Liver (tissue), 9 donors: ENCODE data around the gene GABARAP. TPM values are rescaled to one million over a fixed set of nuclear protein-coding genes. Genes with fewer than 3 reads are reported as not detected.
A peak's percentile ranks its signal among the peaks of the same experiment; 100 is the strongest.

Experiments used
- DNase-seq: peaks from one replicate; pipeline ENCODE4 v3.0.0-alpha.2; 2017; ENCODE audit warnings: low spot score
- H3K27ac ChIP-seq, 2 donors: one replicate each; pipeline ENCODE4 v1.7.0; 2013; ENCODE audit warnings: inconsistent platforms in 2 of 2, low read length in 2 of 2, control low read depth in 1 of 2, low read depth in 1 of 2, mild to moderate bottlenecking in 1 of 2
- H3K27me3 ChIP-seq, 4 donors: one replicate each; pipeline versions ENCODE4 v1.6.1 to v1.7.0; 2013; ENCODE audit warnings: low read length in 3 of 4, inconsistent platforms in 1 of 4, mild to moderate bottlenecking in 1 of 4, moderate library complexity in 1 of 4; ENCODE audit not compliant: control insufficient read depth in 4 of 4, insufficient read depth in 4 of 4
- H3K36me3 ChIP-seq, 4 donors: one replicate each; pipeline versions ENCODE4 v1.6.1 to v1.7.0; 2013; ENCODE audit warnings: low read length in 3 of 4, mild to moderate bottlenecking in 3 of 4, low read depth in 1 of 4, moderate library complexity in 1 of 4; ENCODE audit not compliant: control insufficient read depth in 4 of 4, insufficient read depth in 3 of 4
- H3K4me1 ChIP-seq, 4 donors: one replicate each; pipeline versions ENCODE4 v1.6.1 to v1.7.0; 2013; ENCODE audit warnings: low read length in 3 of 4, mild to moderate bottlenecking in 3 of 4, moderate library complexity in 1 of 4; ENCODE audit not compliant: control insufficient read depth in 4 of 4, insufficient read depth in 4 of 4
- H3K4me3 ChIP-seq, 3 donors: one replicate each; pipeline versions ENCODE4 v1.6.1 to v1.7.0; 2013; ENCODE audit warnings: low read length in 3 of 3, control low read depth in 1 of 3, low read depth in 1 of 3, mild to moderate bottlenecking in 1 of 3
- H3K9ac ChIP-seq, 2 donors: one replicate each; pipeline ENCODE4 v1.7.0; 2013; ENCODE audit warnings: low read length in 2 of 2, mild to moderate bottlenecking in 2 of 2, moderate library complexity in 2 of 2, control low read depth in 1 of 2, low read depth in 1 of 2
- H3K9me3 ChIP-seq, 4 donors: one replicate each; pipeline versions ENCODE4 v1.6.1 to v1.7.0; 2013; ENCODE audit warnings: low read length in 3 of 4; ENCODE audit not compliant: control insufficient read depth in 4 of 4
- EGR1 ChIP-seq, 2 donors: IDR thresholded peaks; 2 replicates each; pipeline ENCODE4 v1.6.1; 2016 to 2018; ENCODE audit warnings: antibody characterized with exemption in 2 of 2, low read depth in 2 of 2
- FOXA1 ChIP-seq: IDR thresholded peaks from 2 replicates; pipeline ENCODE4 v1.6.1; 2016; ENCODE audit warnings: antibody characterized with exemption
- FOXA2 ChIP-seq: IDR thresholded peaks from 2 replicates; pipeline ENCODE4 v1.6.1; 2016; ENCODE audit warnings: antibody characterized with exemption
- GABPA ChIP-seq, 2 donors: IDR thresholded peaks in 1 of 2; conservative IDR thresholded peaks in 1 of 2; 2 replicates each; pipeline ENCODE4 v1.6.1; 2016; ENCODE audit warnings: antibody characterized with exemption in 2 of 2, mild to moderate bottlenecking in 1 of 2, moderate library complexity in 1 of 2
- HNF4A ChIP-seq, 2 donors: conservative IDR thresholded peaks; 2 replicates each; pipeline ENCODE4 v1.6.1; 2016; ENCODE audit warnings: antibody characterized with exemption in 2 of 2, mild to moderate bottlenecking in 2 of 2
- HNF4G ChIP-seq: IDR thresholded peaks from 2 replicates; pipeline ENCODE4 v1.6.1; 2016; ENCODE audit warnings: antibody characterized with exemption
- JUND ChIP-seq, 2 donors: IDR thresholded peaks; 2 replicates each; pipeline ENCODE4 v1.6.1; 2016; ENCODE audit warnings: antibody characterized with exemption in 2 of 2
- NR2F2 ChIP-seq: IDR thresholded peaks from 2 replicates; pipeline ENCODE4 v1.6.1; 2016; ENCODE audit warnings: antibody characterized with exemption
- RAD21 ChIP-seq, 2 donors: IDR thresholded peaks; 2 replicates each; pipeline ENCODE4 v1.6.1; 2016; ENCODE audit warnings: antibody characterized with exemption in 2 of 2, mild to moderate bottlenecking in 2 of 2
- RXRA ChIP-seq, 2 donors: IDR thresholded peaks; 2 replicates each; pipeline ENCODE4 v1.6.1; 2017 to 2018; ENCODE audit warnings: antibody characterized with exemption in 2 of 2, mild to moderate bottlenecking in 1 of 2
- SP1 ChIP-seq: IDR thresholded peaks from 2 replicates; pipeline ENCODE4 v1.6.1; 2018; ENCODE audit warnings: antibody characterized with exemption, mild to moderate bottlenecking
- TAF1 ChIP-seq: conservative IDR thresholded peaks from 2 replicates; pipeline ENCODE4 v1.6.1; 2016; ENCODE audit warnings: antibody characterized with exemption, mild to moderate bottlenecking
- YY1 ChIP-seq: IDR thresholded peaks from 2 replicates; pipeline ENCODE4 v1.6.1; 2016; ENCODE audit warnings: antibody characterized with exemption, mild to moderate bottlenecking
- whole genome bisulfite sequencing: extraction: QIAGEN DNeasy Blood & Tissue Kit; methylation state at CpG from one replicate; pipeline ENCODE4 v1.1.7; 2013; 5-methylcytosine and 5-hydroxymethylcytosine counted together
- polyA plus RNA-seq, 2 donors: library from polyadenylated mRNA; stranded (reverse) in 1 of 2; unstranded in 1 of 2; fragments of 200-250 nt in 1 of 2; fragments of >200 nt in 1 of 2; fragmentation: Nextera tagmentation in 1 of 2; extraction: Ambion mirVana in 1 of 2; gene quantifications; one replicate each; pipeline versions ENCODE4 v1.2.1 to v1.2.3, GENCODE V29; 2013 to 2015
- total RNA-seq, 2 donors: library from RNA; depleted of rRNA; stranded (reverse); fragments of >200 nt; gene quantifications; one replicate each; pipeline ENCODE4 v1.2.3, GENCODE V29; 2014
- TF ChIP-seq, protein P1 (sequence below): fragments of 150-350 bp; IDR thresholded peaks from 2 replicates; pipeline ENCODE4 v1.5.1; 2017; ENCODE audit warnings: improper control_type of control experiment, low read depth, low read length; ENCODE audit not compliant: missing input control
- TF ChIP-seq, protein P2 (sequence below): IDR thresholded peaks from 2 replicates; pipeline ENCODE4 v1.6.1; 2016; ENCODE audit warnings: antibody characterized with exemption
- TF ChIP-seq, protein P3 (sequence below): IDR thresholded peaks from 2 replicates; pipeline ENCODE4 v1.6.1; 2016; ENCODE audit warnings: antibody characterized with exemption
- TF ChIP-seq, protein P4 (sequence below): IDR thresholded peaks from 2 replicates; pipeline ENCODE4 v1.6.1; 2016; ENCODE audit warnings: antibody characterized with exemption
- donor health status: healthy.
- donor health status: healthy.
- donor health status: healthy.
- donor health status: healthy.
- donor health status: healthy.

Gene GABARAP
- total and polyA plus RNA-seq, 4 donors = 74.4 to 489 (median 205) TPM

DNA sequence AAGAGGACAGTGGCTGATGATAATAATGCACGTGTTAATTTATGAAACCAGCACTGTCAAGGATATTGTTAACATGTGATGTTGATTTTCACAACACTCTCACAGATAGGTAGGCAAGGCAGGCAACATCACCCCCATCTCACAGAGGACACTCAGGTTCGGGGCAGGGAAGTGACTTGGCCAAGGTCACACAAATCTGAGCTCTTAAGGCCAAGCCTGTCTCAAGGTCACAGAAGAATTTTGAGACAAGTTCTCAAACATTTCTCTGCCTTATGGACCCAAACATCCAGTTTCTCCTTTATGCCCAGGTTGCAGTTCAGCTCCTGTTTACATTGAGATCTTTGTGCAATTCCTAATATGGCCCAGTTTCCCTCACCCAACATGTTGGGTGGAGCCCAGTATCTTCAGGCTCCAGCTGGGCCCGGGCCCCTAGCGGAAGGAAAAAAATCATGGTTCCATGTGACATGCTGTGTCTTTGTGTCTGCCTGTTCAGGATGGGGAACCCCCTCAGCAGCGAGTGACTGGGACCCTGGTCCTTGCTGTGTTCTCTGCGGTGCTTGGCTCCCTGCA is 40.6 kb upstream of the GABARAP start:
- H3K4me3 ChIP-seq = no peak overlapping the region
- H3K9ac ChIP-seq = no peak overlapping the region
- no peak overlapping the region for H3K27ac ChIP-seq
- H3K9me3 ChIP-seq = no peaks in the 10 kb centered on the region
- no peaks in the 10 kb centered on the region for H3K27me3 ChIP-seq
- H3K4me1 ChIP-seq = peaks cover 9 to 19% (median 13%) of the 10 kb centered on the region in 4 donors
- H3K36me3 ChIP-seq = no peaks in the 10 kb centered on the region
- TF ChIP-seq FOXA1 (no peak), SP1 (no peak), TAF1 (no peak), GABPA (IDR thresholded peaks at IDR 0.05 in 1 of 2, conservative IDR thresholded peaks at IDR 0.05 in 1 of 2) (no peak)
- TF ChIP-seq, protein P1, sequence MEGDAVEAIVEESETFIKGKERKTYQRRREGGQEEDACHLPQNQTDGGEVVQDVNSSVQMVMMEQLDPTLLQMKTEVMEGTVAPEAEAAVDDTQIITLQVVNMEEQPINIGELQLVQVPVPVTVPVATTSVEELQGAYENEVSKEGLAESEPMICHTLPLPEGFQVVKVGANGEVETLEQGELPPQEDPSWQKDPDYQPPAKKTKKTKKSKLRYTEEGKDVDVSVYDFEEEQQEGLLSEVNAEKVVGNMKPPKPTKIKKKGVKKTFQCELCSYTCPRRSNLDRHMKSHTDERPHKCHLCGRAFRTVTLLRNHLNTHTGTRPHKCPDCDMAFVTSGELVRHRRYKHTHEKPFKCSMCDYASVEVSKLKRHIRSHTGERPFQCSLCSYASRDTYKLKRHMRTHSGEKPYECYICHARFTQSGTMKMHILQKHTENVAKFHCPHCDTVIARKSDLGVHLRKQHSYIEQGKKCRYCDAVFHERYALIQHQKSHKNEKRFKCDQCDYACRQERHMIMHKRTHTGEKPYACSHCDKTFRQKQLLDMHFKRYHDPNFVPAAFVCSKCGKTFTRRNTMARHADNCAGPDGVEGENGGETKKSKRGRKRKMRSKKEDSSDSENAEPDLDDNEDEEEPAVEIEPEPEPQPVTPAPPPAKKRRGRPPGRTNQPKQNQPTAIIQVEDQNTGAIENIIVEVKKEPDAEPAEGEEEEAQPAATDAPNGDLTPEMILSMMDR = no peak
- DNase-seq = peak; percentile 81
- WGBS = 75% methylated on average over 6 of the region's 6 CpGs

DNA sequence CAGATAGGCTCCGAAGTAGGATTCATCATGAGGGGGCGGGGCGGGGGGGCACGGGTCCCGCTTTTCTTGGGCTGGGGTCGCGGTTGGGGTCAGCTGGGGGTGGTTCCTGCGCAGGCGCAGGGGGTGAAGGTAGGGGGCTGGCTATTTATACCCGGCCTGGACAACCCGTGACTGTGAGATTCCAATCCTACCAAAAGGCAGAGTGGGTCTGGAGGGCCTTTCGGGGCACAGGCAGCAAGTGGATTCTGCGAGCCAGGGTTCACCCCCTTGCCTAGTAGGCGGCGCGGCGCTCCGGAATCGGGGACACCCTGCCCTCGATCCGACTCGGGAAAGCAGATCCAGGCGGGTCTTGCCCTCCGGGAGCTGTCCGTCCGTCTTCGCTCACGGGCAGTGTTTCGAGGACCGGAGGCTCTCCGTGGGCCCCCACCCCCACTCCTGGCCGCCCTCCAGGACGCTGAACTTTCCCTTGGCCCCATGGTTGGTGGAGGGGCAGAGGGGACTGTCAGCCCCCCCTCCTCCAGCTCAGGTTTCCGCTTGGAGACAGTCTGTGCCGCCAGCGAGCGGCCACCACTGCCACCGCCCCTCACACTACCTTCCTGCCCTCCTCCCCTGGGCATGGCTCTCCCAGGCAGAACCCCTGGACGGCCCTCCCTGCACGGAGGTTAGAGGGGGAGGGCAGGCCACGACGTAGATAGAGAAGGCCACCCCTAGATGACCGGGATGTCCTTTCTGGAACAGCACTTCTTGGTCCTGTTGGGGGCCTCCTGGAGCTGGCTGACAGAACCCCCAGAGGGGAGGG is 39.9 kb upstream of the GABARAP start:
- H3K36me3 ChIP-seq = no peaks in the 10 kb centered on the region
- peaks cover 9 to 19% (median 13%) of the 10 kb centered on the region in 4 donors for H3K4me1 ChIP-seq
- no peaks in the 10 kb centered on the region for H3K9me3 ChIP-seq
- no peaks in the 10 kb centered on the region for H3K27me3 ChIP-seq
- WGBS = 20% methylated on average over 43 of the region's 43 CpGs
- peak; percentile 71 for DNase-seq
- no peak overlapping the region for H3K9ac ChIP-seq
- TF ChIP-seq RXRA (IDR thresholded peaks at IDR 0.05) (peak in 1 of 2 donors; percentile 25), HNF4A (conservative IDR thresholded peaks at IDR 0.05) (no peak), NR2F2 (peak; percentile 36), JUND (IDR thresholded peaks at IDR 0.05) (no peak), FOXA2 (no peak)
- H3K4me3 ChIP-seq = peak overlapping the region in 2 of 3 donors; percentile 25 to 44
- no peak overlapping the region for H3K27ac ChIP-seq

DNA sequence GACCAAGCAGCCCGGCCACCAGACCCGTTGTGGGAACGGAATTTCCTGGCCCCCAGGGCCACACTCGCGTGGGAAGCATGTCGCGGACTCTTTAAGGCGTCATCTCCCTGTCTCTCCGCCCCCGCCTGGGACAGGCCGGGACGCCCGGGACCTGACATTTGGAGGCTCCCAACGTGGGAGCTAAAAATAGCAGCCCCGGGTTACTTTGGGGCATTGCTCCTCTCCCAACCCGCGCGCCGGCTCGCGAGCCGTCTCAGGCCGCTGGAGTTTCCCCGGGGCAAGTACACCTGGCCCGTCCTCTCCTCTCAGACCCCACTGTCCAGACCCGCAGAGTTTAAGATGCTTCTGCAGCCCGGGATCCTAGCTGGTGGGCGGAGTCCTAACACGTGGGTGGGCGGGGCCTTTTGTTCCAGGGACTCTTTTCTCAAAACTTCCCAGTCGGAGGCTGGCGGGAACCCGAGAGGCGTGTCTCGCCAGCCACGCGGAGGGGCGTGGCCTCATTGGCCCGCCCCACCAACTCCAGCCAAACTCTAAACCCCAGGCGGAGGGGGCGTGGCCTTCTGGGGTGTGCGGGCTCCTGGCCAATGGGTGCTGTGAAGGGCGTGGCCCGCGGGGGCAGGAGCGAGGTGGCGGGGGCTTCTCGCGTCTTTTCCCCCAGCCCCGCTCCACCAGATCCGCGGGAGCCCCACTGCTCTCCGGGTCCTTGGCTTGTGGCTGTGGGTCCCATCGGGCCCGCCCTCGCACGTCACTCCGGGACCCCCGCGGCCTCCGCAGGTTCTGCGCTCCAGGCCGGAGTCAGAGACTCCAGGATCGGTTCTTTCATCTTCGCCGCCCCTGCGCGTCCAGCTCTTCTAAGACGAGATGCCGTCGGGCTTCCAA is 39.1 kb upstream of the GABARAP start, which contains the start of gene SLC2A4:
SLC2A4 (plus strand) TSS at position 645 of the 879 bp plus-strand sequence; CDS start at position 862, 217 bp downstream.
- Histone ChIP-seq H3K4me3 (peak within 1 kb of the TSS; percentile 25 to 50 (median 44)), H3K4me1 (peaks cover 9 to 19% (median 13%) of the 10 kb centered on the region in 4 donors), H3K27me3 (no peaks in the 10 kb centered on the region), H3K27ac (peak within 1 kb of the TSS; percentile 88 to 94), H3K9me3 (no peaks in the 10 kb centered on the region), H3K9ac (peak within 1 kb of the TSS; percentile 1 to 17), H3K36me3 (no peaks in the 10 kb centered on the region)
- DNase-seq = peak; percentile 98
- WGBS = under 1% methylated on average over 71 of the region's 71 CpGs
- TF ChIP-seq FOXA2 = no peak
- TF ChIP-seq, protein P2, sequence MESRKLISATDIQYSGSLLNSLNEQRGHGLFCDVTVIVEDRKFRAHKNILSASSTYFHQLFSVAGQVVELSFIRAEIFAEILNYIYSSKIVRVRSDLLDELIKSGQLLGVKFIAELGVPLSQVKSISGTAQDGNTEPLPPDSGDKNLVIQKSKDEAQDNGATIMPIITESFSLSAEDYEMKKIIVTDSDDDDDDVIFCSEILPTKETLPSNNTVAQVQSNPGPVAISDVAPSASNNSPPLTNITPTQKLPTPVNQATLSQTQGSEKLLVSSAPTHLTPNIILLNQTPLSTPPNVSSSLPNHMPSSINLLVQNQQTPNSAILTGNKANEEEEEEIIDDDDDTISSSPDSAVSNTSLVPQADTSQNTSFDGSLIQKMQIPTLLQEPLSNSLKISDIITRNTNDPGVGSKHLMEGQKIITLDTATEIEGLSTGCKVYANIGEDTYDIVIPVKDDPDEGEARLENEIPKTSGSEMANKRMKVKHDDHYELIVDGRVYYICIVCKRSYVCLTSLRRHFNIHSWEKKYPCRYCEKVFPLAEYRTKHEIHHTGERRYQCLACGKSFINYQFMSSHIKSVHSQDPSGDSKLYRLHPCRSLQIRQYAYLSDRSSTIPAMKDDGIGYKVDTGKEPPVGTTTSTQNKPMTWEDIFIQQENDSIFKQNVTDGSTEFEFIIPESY = no peak
- TF ChIP-seq RXRA (IDR thresholded peaks at IDR 0.05) = peak; percentile 63 to 69
- no peak for TF ChIP-seq HNF4G
- no peak for TF ChIP-seq NR2F2
- TF ChIP-seq, protein P3, sequence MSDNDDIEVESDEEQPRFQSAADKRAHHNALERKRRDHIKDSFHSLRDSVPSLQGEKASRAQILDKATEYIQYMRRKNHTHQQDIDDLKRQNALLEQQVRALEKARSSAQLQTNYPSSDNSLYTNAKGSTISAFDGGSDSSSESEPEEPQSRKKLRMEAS = peak; percentile 93
- peak; percentile 78 for TF ChIP-seq SP1
- TF ChIP-seq, protein P4, sequence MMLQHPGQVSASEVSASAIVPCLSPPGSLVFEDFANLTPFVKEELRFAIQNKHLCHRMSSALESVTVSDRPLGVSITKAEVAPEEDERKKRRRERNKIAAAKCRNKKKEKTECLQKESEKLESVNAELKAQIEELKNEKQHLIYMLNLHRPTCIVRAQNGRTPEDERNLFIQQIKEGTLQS = no peak
- TF ChIP-seq TAF1 = peak; percentile 18
- TF ChIP-seq FOXA1 = no peak
- TF ChIP-seq EGR1 (IDR thresholded peaks at IDR 0.05; ENCODE audit: low read depth in 2 of 2) = peak; percentile 71 to 77
- TF ChIP-seq HNF4A (conservative IDR thresholded peaks at IDR 0.05) = peak in 1 of 2 donors; percentile 8
- no peak for TF ChIP-seq GABPA (IDR thresholded peaks at IDR 0.05 in 1 of 2, conservative IDR thresholded peaks at IDR 0.05 in 1 of 2)
- TF ChIP-seq RAD21 (IDR thresholded peaks at IDR 0.05) = peak in 1 of 2 donors; percentile 31
- TF ChIP-seq YY1 = no peak
